Type B pancreatic cell (in vitro differentiated cells): ENCODE results near the gene MRPL21. TPM values are rescaled to one million over a fixed set of nuclear protein-coding genes. Genes with fewer than 3 reads are reported as not detected.

Experiments
- DNase-seq: peaks from one replicate; pipeline ENCODE4 v3.0.0; 2021; ENCODE audit warnings: mixed read lengths; ENCODE audit not compliant: unreplicated experiment; ENCODE audit errors: extremely low spot score
- H3K27ac Mint-ChIP-seq: 2 replicates; pipeline ENCODE4 v1.8.0; 2021; ENCODE audit warnings: mild to moderate bottlenecking, mixed read lengths
- H3K27me3 Mint-ChIP-seq: 2 replicates; pipeline ENCODE4 v1.8.0; 2021; ENCODE audit warnings: mixed read lengths
- H3K36me3 Mint-ChIP-seq: 2 replicates; pipeline ENCODE4 v1.8.0; 2021; ENCODE audit warnings: mixed read lengths
- H3K4me1 Mint-ChIP-seq: one replicate; pipeline ENCODE4 v1.8.0; 2021; ENCODE audit warnings: mixed read lengths; ENCODE audit not compliant: unreplicated experiment
- H3K4me3 Mint-ChIP-seq: 2 replicates; pipeline ENCODE4 v1.8.0; 2021; ENCODE audit warnings: mild to moderate bottlenecking, mixed read lengths
- H3K9me3 Mint-ChIP-seq: 2 replicates; pipeline ENCODE4 v1.8.0; 2021; ENCODE audit warnings: mixed read lengths
- CTCF ChIP-seq: fragments of 200-600 bp; sonication (generic); conservative IDR thresholded peaks from 2 replicates; pipeline ENCODE4 v1.5.0; 2021; ENCODE audit warnings: antibody characterized with exemption, mild to moderate bottlenecking
- total RNA-seq: library from RNA; stranded (reverse); gene quantifications from 2 replicates; pipeline ENCODE4 v1.2.1, GENCODE V29; 2021; ENCODE audit warnings: low replicate concordance

The MRPL21 gene
- total RNA-seq, 1 donor from 2014 or later, result 60.2 TPM

GRCh38 chr11:68905421-68906360, 2.1 kb upstream of the MRPL21 start:
- H3K9me3 Mint-ChIP-seq, result no peaks in the 10 kb centered on the region
- H3K27ac Mint-ChIP-seq, result peak overlapping the region; percentile 63
- H3K27me3 Mint-ChIP-seq, result no peaks in the 10 kb centered on the region
- peaks cover 28% of the 10 kb centered on the region for H3K4me1 Mint-ChIP-seq
- no peak for DNase-seq
- peaks cover 9% of the 10 kb centered on the region for H3K36me3 Mint-ChIP-seq
- TF ChIP-seq CTCF, result no peak
- H3K4me3 Mint-ChIP-seq, result peak overlapping the region; percentile 99

GRCh38 chr11:68904248-68904847, 716 bp upstream of the MRPL21 start:
- peaks cover 28% of the 10 kb centered on the region for H3K4me1 Mint-ChIP-seq
- no peaks in the 10 kb centered on the region for H3K9me3 Mint-ChIP-seq
- H3K4me3 Mint-ChIP-seq, result peak overlapping the region; percentile 99
- H3K27me3 Mint-ChIP-seq, result no peaks in the 10 kb centered on the region
- no peak for DNase-seq
- H3K36me3 Mint-ChIP-seq, result peaks cover 9% of the 10 kb centered on the region
- no peak for TF ChIP-seq CTCF
- H3K27ac Mint-ChIP-seq, result peak overlapping the region; percentile 95

- no peak for TF ChIP-seq CTCF
- DNase-seq, result no peak
- Mint-ChIP-seq H3K4me1 (peaks cover 28% of the 10 kb centered on the region), H3K27me3 (no peaks in the 10 kb centered on the region), H3K36me3 (peaks cover 5% of the 10 kb centered on the region), H3K27ac (no peak overlapping the region), H3K4me3 (peak overlapping the region; percentile 49), H3K9me3 (no peaks in the 10 kb centered on the region)
Observed at GRCh38 chr11:68900835-68901381, 2.7 kb downstream of the MRPL21 start.

- H3K27ac Mint-ChIP-seq, result no peak overlapping the region
- DNase-seq, result no peak
- H3K9me3 Mint-ChIP-seq, result no peaks in the 10 kb centered on the region
- no peak for TF ChIP-seq CTCF
- H3K27me3 Mint-ChIP-seq, result no peaks in the 10 kb centered on the region
- peaks cover 4% of the 10 kb centered on the region for H3K4me1 Mint-ChIP-seq
- no peak overlapping the region for H3K4me3 Mint-ChIP-seq
- peaks cover 5% of the 10 kb centered on the region for H3K36me3 Mint-ChIP-seq
Observed at GRCh38 chr11:68897441-68897840, 6.2 kb downstream of the MRPL21 start.

GRCh38 chr11:68896171-68896959, 7.3 kb downstream of the MRPL21 start:
- peaks cover 5% of the 10 kb centered on the region for H3K36me3 Mint-ChIP-seq
- TF ChIP-seq CTCF, result no peak

More at GRCh38 chr11:68896171-68896959, 7.3 kb downstream of the MRPL21 start:
- DNase-seq, result no peak
- Mint-ChIP-seq H3K4me3 (no peak overlapping the region), H3K4me1 (no peaks in the 10 kb centered on the region), H3K27me3 (no peaks in the 10 kb centered on the region), H3K27ac (no peak overlapping the region), H3K9me3 (no peaks in the 10 kb centered on the region)
